Neural cell (in vitro differentiated cells): ENCODE results near the gene OVOL1. TPM values are rescaled to one million over a fixed set of nuclear protein-coding genes. Genes with fewer than 3 reads are reported as not detected.

Source experiments
- H2AFZ ChIP-seq: fragments of 200-600, 300-800 bp; sonication (generic), shearing (Covaris generic); 2 replicates; pipeline ENCODE4 v1.6.0; 2014; ENCODE audit warnings: low read depth, mild to moderate bottlenecking, antibody characterized with exemption, low read length, moderate library complexity
- H3F3A ChIP-seq: fragments of 200-600 bp; shearing (Covaris generic); 2 replicates; pipeline ENCODE4 v1.6.1; 2016; ENCODE audit warnings: mild to moderate bottlenecking, moderate library complexity, mixed read lengths, antibody characterized with exemption, low read length; ENCODE audit not compliant: insufficient read depth, poor library complexity, severe bottlenecking
- H3K27ac ChIP-seq: fragments of 200-600, 300-800 bp; sonication (generic), shearing (Covaris generic); 2 replicates; pipeline ENCODE4 v1.5.1; 2014; ENCODE audit warnings: mild to moderate bottlenecking, low read length, moderate library complexity
- H3K27me3 ChIP-seq: fragments of 300-800, 200-600 bp; sonication (generic), shearing (Covaris generic); 2 replicates; pipeline ENCODE4 v1.6.0; 2014; ENCODE audit warnings: mild to moderate bottlenecking, low read depth, low read length, moderate library complexity; ENCODE audit not compliant: insufficient read depth
- H3K36me3 ChIP-seq: fragments of 300-800, 200-600 bp; sonication (generic), shearing (Covaris generic); 2 replicates; pipeline ENCODE4 v1.5.1; 2014; ENCODE audit warnings: mild to moderate bottlenecking, antibody characterized with exemption, low read length, moderate library complexity; ENCODE audit not compliant: insufficient read depth
- H3K4me2 ChIP-seq: fragments of 300-800, 200-600 bp; sonication (generic), shearing (Covaris generic); 2 replicates; pipeline ENCODE4 v1.6.0; 2014; ENCODE audit warnings: mild to moderate bottlenecking, low read length
- H3K4me3 ChIP-seq: fragments of 300-800, 200-600 bp; sonication (generic), shearing (Covaris generic); 2 replicates; pipeline ENCODE4 v1.5.1; 2014; ENCODE audit warnings: mild to moderate bottlenecking, low read length, moderate library complexity
- H3K79me2 ChIP-seq: fragments of 200-600 bp; shearing (Covaris generic); replicated peaks from 2 replicates; pipeline ENCODE4 v1.6.0; 2014; ENCODE audit warnings: mild to moderate bottlenecking, low read length, moderate library complexity; ENCODE audit not compliant: insufficient read depth
- H3K9ac ChIP-seq: fragments of 300-800, 200-600 bp; sonication (generic), shearing (Covaris generic); 2 replicates; pipeline ENCODE4 v1.6.1; 2016; ENCODE audit warnings: mild to moderate bottlenecking, low read length, mixed read lengths
- H3K9me2 ChIP-seq: fragments of 200-600 bp; shearing (Covaris generic); 2 replicates; pipeline ENCODE4 v1.6.1; 2016; ENCODE audit warnings: mild to moderate bottlenecking, low read length, mixed read lengths; ENCODE audit not compliant: insufficient read depth
- H3K9me3 ChIP-seq: fragments of 200-600, 300-800 bp; sonication (generic), shearing (Covaris generic); 2 replicates; pipeline ENCODE4 v1.6.1; 2016; ENCODE audit warnings: mild to moderate bottlenecking, mixed run types, low read length, moderate library complexity, mixed read lengths
- H4K20me1 ChIP-seq: fragments of 200-600 bp; shearing (Covaris generic); 2 replicates; pipeline ENCODE4 v1.6.1; 2016; ENCODE audit warnings: mild to moderate bottlenecking, mixed run types; ENCODE audit not compliant: insufficient read depth
- EP300 ChIP-seq: fragments of 450-650 bp; conservative IDR thresholded peaks from 2 replicates; pipeline ENCODE4 v1.6.1; 2014; ENCODE audit warnings: antibody characterized with exemption, mild to moderate bottlenecking, moderate library complexity; ENCODE audit not compliant: poor library complexity, severe bottlenecking
- EZH2 ChIP-seq: fragments of 200-600, 300-800 bp; shearing (Covaris generic), sonication (generic); IDR thresholded peaks from 2 replicates; pipeline ENCODE4 v1.6.1; 2014; ENCODE audit warnings: antibody characterized with exemption, low read length, borderline replicate concordance, mild to moderate bottlenecking; ENCODE audit not compliant: insufficient read depth, poor library complexity, severe bottlenecking
- MXI1 ChIP-seq: fragments of 450-650 bp; conservative IDR thresholded peaks from 2 replicates; pipeline ENCODE4 v1.6.1; 2014; ENCODE audit warnings: antibody characterized with exemption, mild to moderate bottlenecking; ENCODE audit not compliant: poor library complexity, severe bottlenecking
- POLR2AphosphoS5 ChIP-seq: IDR thresholded peaks from 2 replicates; pipeline ENCODE4 v1.6.1; 2012
- RAD21 ChIP-seq: fragments of 450-650 bp; conservative IDR thresholded peaks from 2 replicates; pipeline ENCODE4 v1.6.1; 2014; ENCODE audit warnings: antibody characterized with exemption, mild to moderate bottlenecking, moderate library complexity
- SMC3 ChIP-seq: fragments of 450-650 bp; conservative IDR thresholded peaks from 2 replicates; pipeline ENCODE4 v1.6.1; 2014; ENCODE audit warnings: antibody characterized with exemption, mild to moderate bottlenecking, moderate library complexity; ENCODE audit not compliant: poor library complexity
- TAF1 ChIP-seq: IDR thresholded peaks from 2 replicates; pipeline ENCODE4 v1.6.1; 2012; ENCODE audit warnings: low read depth
- polyA plus RNA-seq: library from polyadenylated mRNA; depleted of rRNA; stranded (reverse); fragments of >200 nt; gene quantifications from 2 replicates; pipeline ENCODE4 v1.2.3, GENCODE V29; 2014
- TF ChIP-seq, protein P1 (sequence below): IDR thresholded peaks from 2 replicates; pipeline ENCODE4 v1.6.1; 2012; ENCODE audit warnings: borderline replicate concordance
- TF ChIP-seq, protein P2 (sequence below): fragments of 450-650 bp; IDR thresholded peaks from 2 replicates; pipeline ENCODE4 v1.5.1; 2014; ENCODE audit warnings: antibody characterized with exemption, mild to moderate bottlenecking, moderate library complexity; ENCODE audit not compliant: poor library complexity, severe bottlenecking

The OVOL1 gene
- polyA plus RNA-seq, 1 donor from 2014 or later: not detected

DNA sequence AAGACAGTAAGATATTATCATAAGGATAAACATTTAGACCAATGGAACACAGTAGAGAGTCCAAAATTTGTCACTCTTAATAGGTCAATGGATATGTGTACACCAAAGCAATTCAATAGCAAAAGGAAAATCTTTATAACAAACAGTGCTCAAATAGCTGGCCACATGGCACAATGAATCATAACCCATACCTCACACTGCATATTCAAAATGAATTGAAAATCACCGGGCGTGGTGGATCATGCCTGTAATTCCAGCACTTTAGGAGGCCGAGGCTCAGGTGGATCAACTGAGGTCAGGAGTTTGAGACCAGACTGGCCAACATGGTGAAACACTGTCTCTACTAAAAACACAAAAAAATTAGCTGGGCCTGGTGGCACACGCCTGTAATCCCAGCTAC lies 55.3 kb downstream of the OVOL1 start:
- Histone ChIP-seq H3K27ac (no peak overlapping the region), H3K4me3 (no peak overlapping the region), H3K36me3 (no peaks in the 10 kb centered on the region), H4K20me1 (no peaks in the 10 kb centered on the region), H3K27me3 (no peaks in the 10 kb centered on the region), H3K9me2 (no peaks in the 10 kb centered on the region), H3K9ac (no peak overlapping the region), H3F3A (no peaks in the 10 kb centered on the region), H3K9me3 (no peaks in the 10 kb centered on the region), H2AFZ (no peak overlapping the region), H3K4me2 (no peak overlapping the region), H3K79me2 (no peaks in the 10 kb centered on the region)
- no peak for TF ChIP-seq RAD21
- TF ChIP-seq, protein P1, sequence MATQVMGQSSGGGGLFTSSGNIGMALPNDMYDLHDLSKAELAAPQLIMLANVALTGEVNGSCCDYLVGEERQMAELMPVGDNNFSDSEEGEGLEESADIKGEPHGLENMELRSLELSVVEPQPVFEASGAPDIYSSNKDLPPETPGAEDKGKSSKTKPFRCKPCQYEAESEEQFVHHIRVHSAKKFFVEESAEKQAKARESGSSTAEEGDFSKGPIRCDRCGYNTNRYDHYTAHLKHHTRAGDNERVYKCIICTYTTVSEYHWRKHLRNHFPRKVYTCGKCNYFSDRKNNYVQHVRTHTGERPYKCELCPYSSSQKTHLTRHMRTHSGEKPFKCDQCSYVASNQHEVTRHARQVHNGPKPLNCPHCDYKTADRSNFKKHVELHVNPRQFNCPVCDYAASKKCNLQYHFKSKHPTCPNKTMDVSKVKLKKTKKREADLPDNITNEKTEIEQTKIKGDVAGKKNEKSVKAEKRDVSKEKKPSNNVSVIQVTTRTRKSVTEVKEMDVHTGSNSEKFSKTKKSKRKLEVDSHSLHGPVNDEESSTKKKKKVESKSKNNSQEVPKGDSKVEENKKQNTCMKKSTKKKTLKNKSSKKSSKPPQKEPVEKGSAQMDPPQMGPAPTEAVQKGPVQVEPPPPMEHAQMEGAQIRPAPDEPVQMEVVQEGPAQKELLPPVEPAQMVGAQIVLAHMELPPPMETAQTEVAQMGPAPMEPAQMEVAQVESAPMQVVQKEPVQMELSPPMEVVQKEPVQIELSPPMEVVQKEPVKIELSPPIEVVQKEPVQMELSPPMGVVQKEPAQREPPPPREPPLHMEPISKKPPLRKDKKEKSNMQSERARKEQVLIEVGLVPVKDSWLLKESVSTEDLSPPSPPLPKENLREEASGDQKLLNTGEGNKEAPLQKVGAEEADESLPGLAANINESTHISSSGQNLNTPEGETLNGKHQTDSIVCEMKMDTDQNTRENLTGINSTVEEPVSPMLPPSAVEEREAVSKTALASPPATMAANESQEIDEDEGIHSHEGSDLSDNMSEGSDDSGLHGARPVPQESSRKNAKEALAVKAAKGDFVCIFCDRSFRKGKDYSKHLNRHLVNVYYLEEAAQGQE: no peak
- TF ChIP-seq MXI1: no peak
- no peak for TF ChIP-seq TAF1

DNA sequence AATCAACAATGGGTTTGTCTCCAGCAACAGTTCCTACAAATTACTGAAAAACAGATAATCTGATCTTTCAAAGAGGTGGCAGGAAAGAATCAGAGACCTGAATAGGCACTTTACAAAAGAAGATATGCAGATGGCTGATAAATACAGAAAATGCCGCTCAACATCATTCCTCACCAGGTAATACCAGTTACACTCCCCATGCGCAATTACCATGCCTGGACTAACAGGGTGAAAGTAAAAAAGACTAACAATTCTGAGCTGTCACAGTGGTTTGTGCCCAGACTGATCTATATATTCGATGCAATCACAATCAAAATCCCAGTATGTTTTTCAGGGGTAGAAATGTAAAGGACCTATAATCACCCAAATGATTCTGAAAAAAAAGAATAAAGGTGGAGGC lies 56.9 kb downstream of the OVOL1 start:
- TF ChIP-seq TAF1 (no peak), SMC3 (no peak), EZH2 (no peak), EP300 (no peak), POLR2AphosphoS5 (no peak), RAD21 (no peak), MXI1 (no peak)
- TF ChIP-seq, protein P1: no peak
- TF ChIP-seq, protein P2, sequence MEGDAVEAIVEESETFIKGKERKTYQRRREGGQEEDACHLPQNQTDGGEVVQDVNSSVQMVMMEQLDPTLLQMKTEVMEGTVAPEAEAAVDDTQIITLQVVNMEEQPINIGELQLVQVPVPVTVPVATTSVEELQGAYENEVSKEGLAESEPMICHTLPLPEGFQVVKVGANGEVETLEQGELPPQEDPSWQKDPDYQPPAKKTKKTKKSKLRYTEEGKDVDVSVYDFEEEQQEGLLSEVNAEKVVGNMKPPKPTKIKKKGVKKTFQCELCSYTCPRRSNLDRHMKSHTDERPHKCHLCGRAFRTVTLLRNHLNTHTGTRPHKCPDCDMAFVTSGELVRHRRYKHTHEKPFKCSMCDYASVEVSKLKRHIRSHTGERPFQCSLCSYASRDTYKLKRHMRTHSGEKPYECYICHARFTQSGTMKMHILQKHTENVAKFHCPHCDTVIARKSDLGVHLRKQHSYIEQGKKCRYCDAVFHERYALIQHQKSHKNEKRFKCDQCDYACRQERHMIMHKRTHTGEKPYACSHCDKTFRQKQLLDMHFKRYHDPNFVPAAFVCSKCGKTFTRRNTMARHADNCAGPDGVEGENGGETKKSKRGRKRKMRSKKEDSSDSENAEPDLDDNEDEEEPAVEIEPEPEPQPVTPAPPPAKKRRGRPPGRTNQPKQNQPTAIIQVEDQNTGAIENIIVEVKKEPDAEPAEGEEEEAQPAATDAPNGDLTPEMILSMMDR: no peak
- Histone ChIP-seq H3F3A (no peaks in the 10 kb centered on the region), H4K20me1 (no peaks in the 10 kb centered on the region), H3K36me3 (no peaks in the 10 kb centered on the region), H2AFZ (no peak overlapping the region), H3K27me3 (no peaks in the 10 kb centered on the region), H3K4me2 (no peak overlapping the region), H3K9ac (no peak overlapping the region), H3K9me2 (no peaks in the 10 kb centered on the region), H3K79me2 (no peaks in the 10 kb centered on the region), H3K27ac (no peak overlapping the region), H3K9me3 (no peaks in the 10 kb centered on the region), H3K4me3 (no peak overlapping the region)
